ENCODE results near the gene SGIP1. TPM values are rescaled to one million over a fixed set of nuclear protein-coding genes. Genes with fewer than 3 reads are reported as not detected.

Gene SGIP1
- total RNA-seq, 2 experiments from 2014 or later, result not detected

GRCh38 chr1:66679140-66679539 lies 145.2 kb downstream of the SGIP1 start:
- no peak overlapping the region for H3K4me3 Mint-ChIP-seq
- H3K4me1 Mint-ChIP-seq (ENCODE audit: low read depth), result no peaks in the 10 kb centered on the region
- CTCF ChIA-PET, result no interaction called here
- intact Hi-C loops (cut with micrococcal nuclease), result no loop called here
- H3K27me3 Mint-ChIP-seq, result no peaks in the 10 kb centered on the region
- H3K27ac Mint-ChIP-seq, result no peak overlapping the region
- no peak for ATAC-seq
- no peaks in the 10 kb centered on the region for H3K9me3 Mint-ChIP-seq
- no peaks in the 10 kb centered on the region for H3K36me3 Mint-ChIP-seq (ENCODE audit: low read depth)
- TF ChIP-seq CTCF (IDR thresholded peaks at IDR 0.05), result no peak
- POLR2A ChIA-PET, result no interaction called here
- DNase-seq, result no peak

DNA sequence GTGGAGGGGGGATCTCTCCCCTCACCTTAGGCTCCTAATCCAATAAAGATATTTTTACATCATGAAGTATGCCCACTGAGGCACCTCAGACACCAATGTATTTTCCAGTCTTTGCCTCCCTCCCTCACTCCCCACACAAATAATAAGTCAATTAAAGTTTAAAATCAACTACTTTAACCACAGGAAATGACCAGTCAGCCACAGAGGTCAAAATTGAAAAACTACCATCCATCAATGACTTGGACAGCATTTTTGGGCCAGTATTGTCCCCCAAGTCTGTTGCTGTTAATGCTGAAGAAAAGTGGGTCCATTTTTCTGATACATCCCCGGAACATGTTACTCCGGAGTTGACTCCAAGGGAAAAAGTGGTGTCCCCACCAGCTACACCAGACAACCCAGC lies 147.7 kb downstream of the SGIP1 start:
- H3K9me3 Mint-ChIP-seq, result no peaks in the 10 kb centered on the region
- CTCF ChIA-PET, result no interaction called here
- no peak for ATAC-seq
- no peak for DNase-seq
- no peaks in the 10 kb centered on the region for H3K36me3 Mint-ChIP-seq (ENCODE audit: low read depth)
- POLR2A ChIA-PET, result no interaction called here
- H3K4me3 Mint-ChIP-seq, result no peak overlapping the region
- H3K27me3 Mint-ChIP-seq, result no peaks in the 10 kb centered on the region
- H3K27ac Mint-ChIP-seq, result no peak overlapping the region
- intact Hi-C loops (cut with micrococcal nuclease), result no loop called here
- no peak for TF ChIP-seq CTCF (IDR thresholded peaks at IDR 0.05)
- H3K4me1 Mint-ChIP-seq (ENCODE audit: low read depth), result no peaks in the 10 kb centered on the region

DNA sequence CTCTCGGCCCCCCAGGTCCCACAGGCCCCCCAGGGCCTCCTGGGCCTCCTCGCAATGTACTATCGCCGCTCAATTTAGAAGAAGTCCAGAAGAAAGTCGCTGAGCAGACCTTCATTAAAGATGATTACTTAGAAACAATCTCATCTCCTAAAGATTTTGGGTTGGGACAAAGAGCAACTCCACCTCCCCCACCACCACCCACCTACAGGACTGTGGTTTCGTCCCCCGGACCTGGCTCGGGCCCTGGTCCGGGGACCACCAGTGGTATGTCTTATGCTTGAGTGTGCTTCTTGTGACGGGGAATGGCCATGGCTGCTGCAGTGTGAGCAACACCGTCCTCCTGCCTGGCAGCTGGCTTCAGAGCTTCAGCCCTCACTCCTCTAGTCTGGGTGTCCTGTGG lies 148.2 kb downstream of the SGIP1 start:
- no peak overlapping the region for H3K4me3 Mint-ChIP-seq
- ChIA-PET POLR2A (no interaction called here), CTCF (no interaction called here)
- intact Hi-C loops (cut with micrococcal nuclease), result no loop called here
- no peak for TF ChIP-seq CTCF (IDR thresholded peaks at IDR 0.05)
- no peaks in the 10 kb centered on the region for H3K36me3 Mint-ChIP-seq (ENCODE audit: low read depth)
- no peak for ATAC-seq
- H3K27me3 Mint-ChIP-seq, result no peaks in the 10 kb centered on the region
- no peak overlapping the region for H3K27ac Mint-ChIP-seq
- no peaks in the 10 kb centered on the region for H3K9me3 Mint-ChIP-seq
- DNase-seq, result no peak
- no peaks in the 10 kb centered on the region for H3K4me1 Mint-ChIP-seq (ENCODE audit: low read depth)

DNA sequence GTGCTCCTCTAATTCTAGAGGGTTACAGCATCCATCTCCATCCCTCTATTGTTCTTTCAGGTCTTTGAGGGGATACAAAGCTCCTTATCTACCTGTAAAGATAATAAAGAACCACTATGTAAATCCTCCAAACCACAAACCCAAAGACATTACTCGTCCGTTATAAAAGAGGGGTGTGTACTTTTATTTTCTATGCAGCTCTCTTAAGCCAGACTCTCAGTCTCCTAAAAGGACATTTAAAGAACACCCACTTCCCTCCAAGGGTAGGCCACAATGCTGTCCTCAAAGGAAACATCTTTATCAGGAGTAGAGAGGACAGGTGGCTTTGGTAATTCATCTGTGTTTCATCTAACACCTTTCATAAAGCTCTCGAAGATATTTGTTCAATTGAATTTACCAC lies 150.4 kb downstream of the SGIP1 start:
- no peak for TF ChIP-seq CTCF (IDR thresholded peaks at IDR 0.05)
- Mint-ChIP-seq H3K27me3 (no peaks in the 10 kb centered on the region), H3K9me3 (no peaks in the 10 kb centered on the region), H3K4me3 (no peak overlapping the region), H3K36me3 (ENCODE audit: low read depth) (no peaks in the 10 kb centered on the region), H3K4me1 (ENCODE audit: low read depth) (no peaks in the 10 kb centered on the region), H3K27ac (no peak overlapping the region)
- CTCF ChIA-PET, result interaction anchor here (0.9 to 1.0 kb wide), 2 partner anchors 8 to 11 kb away, joined by 3 read pairs; no protein-coding TSS in a partner anchor
- ATAC-seq (no peak), DNase-seq (no peak)
- POLR2A ChIA-PET, result no interaction called here
- intact Hi-C loops (cut with micrococcal nuclease), result no loop called here

- H3K36me3 Mint-ChIP-seq (ENCODE audit: low read depth), result no peaks in the 10 kb centered on the region
- ChIA-PET CTCF (interaction anchor here (0.9 kb wide), 1 partner anchor 12 kb away, joined by 3 read pairs; no protein-coding TSS in a partner anchor), POLR2A (no interaction called here)
- DNase-seq (no peak), ATAC-seq (no peak)
- H3K4me3 Mint-ChIP-seq, result no peak overlapping the region
- no peak for TF ChIP-seq CTCF (IDR thresholded peaks at IDR 0.05)
- H3K4me1 Mint-ChIP-seq (ENCODE audit: low read depth), result no peaks in the 10 kb centered on the region
- no peaks in the 10 kb centered on the region for H3K27me3 Mint-ChIP-seq
- intact Hi-C loops (cut with micrococcal nuclease), result no loop called here
- no peaks in the 10 kb centered on the region for H3K9me3 Mint-ChIP-seq
- no peak overlapping the region for H3K27ac Mint-ChIP-seq
Measured at GRCh38 chr1:66685265-66685664, 151.3 kb downstream of the SGIP1 start.
